ENCODE results near the gene SYTL1.

- TF ChIP-seq POLR2A (IDR thresholded peaks at IDR 0.05; ENCODE audit: low read depth, low read length) (no peak), POLR2AphosphoS5 (IDR thresholded peaks at IDR 0.05; ENCODE audit: low read depth, low read length) (no peak)
Measured at GRCh38 chr1:27366411-27367159, 24.8 kb downstream of the SYTL1 start, which contains the start of gene MAP3K6.
